Retinal pigment epithelial cell (primary cell): ENCODE measurements around the gene PGLYRP3.
"Not testable (repeated sequence)": the region's sequence is repeated elsewhere in the genome, so short reads cannot be mapped to it uniquely, and the experiment has no call there.

Experiments
- DNase-seq: peaks from one replicate; pipeline ENCODE4 v3.0.0-alpha.2; 2010; ENCODE audit warnings: low read depth
- H3K4me3 ChIP-seq: 2 replicates; pipeline ENCODE4 v1.5.1; 2011; ENCODE audit warnings: mild to moderate bottlenecking, low read length, control low read depth, moderate library complexity
- TF ChIP-seq, protein P1 (sequence below): conservative IDR thresholded peaks from 2 replicates; pipeline ENCODE4 v1.5.1; 2011; ENCODE audit warnings: low read depth, low read length, control low read depth, inconsistent platforms

Gene PGLYRP3

DNA sequence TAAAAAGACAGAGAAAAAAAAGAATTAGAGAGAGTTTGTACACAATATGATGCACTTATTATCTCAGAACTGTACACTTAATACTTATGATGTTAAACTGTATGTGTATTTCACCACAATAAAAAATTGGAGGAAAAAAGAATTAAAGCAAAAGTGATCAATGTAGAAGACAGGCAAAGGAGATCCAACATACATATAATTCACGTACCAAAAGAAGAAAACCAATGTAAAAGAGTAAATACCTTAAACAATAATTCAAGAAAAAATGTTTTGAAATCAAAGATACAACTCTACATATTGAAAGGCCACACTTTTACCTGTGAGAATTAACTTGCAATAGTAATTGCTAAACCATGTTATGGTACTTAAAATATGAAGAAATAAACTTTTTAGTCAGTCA is 9.8 kb upstream of the PGLYRP3 start:
- DNase-seq: no peak
- no peak overlapping the region for H3K4me3 ChIP-seq
- TF ChIP-seq, protein P1, sequence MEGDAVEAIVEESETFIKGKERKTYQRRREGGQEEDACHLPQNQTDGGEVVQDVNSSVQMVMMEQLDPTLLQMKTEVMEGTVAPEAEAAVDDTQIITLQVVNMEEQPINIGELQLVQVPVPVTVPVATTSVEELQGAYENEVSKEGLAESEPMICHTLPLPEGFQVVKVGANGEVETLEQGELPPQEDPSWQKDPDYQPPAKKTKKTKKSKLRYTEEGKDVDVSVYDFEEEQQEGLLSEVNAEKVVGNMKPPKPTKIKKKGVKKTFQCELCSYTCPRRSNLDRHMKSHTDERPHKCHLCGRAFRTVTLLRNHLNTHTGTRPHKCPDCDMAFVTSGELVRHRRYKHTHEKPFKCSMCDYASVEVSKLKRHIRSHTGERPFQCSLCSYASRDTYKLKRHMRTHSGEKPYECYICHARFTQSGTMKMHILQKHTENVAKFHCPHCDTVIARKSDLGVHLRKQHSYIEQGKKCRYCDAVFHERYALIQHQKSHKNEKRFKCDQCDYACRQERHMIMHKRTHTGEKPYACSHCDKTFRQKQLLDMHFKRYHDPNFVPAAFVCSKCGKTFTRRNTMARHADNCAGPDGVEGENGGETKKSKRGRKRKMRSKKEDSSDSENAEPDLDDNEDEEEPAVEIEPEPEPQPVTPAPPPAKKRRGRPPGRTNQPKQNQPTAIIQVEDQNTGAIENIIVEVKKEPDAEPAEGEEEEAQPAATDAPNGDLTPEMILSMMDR: no peak

DNA sequence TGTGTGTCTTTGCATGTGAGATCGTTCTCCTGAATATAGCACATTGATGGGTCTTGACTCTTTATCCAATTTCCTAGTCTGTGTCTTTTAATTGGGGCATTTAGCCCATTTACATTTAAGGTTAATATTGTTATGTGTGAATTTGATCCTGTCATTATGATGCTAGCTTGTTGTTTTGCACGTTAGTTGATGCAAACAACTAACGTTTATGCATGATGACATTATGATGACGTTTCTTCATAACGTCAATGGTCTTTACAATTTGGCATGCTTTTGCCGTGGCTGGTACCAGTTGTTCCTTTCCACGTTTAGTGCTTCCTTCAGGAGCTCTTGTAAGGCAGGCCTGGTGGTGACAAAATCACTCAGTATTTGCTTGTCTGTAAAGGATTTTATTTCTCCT is 5.4 kb upstream of the PGLYRP3 start:
- DNase-seq, H3K4me3 ChIP-seq: not testable (repeated sequence)

DNA sequence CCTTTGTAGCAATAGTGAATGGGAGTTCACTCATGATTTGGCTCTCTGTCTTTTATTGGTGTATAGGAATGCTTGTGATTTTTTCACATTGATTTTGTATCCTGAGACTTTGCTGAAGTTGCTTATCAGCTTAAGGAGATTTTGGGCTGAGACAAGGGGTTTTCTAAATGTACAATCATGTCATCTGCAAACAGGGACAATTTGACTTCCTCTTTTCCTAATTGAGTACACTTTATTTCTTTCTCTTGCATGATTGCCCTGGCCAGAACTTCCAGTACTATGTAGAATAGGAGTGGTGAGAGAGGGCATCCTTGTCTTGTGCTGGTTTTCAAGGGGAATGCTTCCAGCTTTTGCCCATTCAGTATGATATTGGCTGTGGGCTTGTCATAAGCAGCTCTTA is 3.3 kb upstream of the PGLYRP3 start:
- DNase-seq, H3K4me3 ChIP-seq: not testable (repeated sequence)

DNA sequence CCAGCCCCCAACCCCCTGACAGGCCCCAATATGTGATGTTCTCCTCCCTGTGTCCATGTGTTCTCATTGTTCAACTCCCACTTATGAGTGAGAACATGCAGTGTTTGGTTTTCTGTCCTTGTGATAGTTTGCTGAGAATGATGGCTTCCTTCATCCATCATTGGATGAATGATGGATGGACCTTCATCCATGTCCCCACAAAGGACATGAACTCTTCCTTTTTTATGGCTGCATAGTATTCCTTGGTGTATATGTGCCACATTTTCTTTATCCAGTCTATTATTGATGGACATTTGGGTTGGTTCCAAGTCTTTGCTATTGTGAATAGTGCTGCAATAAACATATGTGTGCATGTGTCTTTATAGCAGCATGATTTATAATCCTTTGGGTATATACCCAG is 1.6 kb upstream of the PGLYRP3 start:
- H3K4me3 ChIP-seq, DNase-seq: not testable (repeated sequence)

DNA sequence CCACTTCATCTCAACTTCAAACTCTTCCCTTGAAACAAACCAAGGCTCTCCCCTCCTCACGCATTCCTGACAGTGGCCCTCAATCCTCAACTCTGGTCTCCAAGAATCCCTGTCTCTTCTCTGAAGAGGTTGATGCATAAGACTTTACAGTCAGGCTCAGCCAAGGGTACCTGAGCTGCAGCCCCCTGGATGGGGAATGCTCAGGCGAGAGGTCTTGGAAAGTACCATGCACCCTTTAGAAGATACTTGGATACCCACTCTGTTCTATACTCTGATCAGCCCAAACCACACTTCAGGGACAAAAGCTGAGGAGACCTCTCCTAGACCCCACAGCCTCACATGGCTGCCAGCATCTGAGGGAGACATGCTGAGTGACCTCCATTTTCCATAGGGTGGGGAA is 536 bp upstream of the PGLYRP3 start:
- no peak for DNase-seq
- TF ChIP-seq, protein P1: no peak
- H3K4me3 ChIP-seq: no peak overlapping the region

DNA sequence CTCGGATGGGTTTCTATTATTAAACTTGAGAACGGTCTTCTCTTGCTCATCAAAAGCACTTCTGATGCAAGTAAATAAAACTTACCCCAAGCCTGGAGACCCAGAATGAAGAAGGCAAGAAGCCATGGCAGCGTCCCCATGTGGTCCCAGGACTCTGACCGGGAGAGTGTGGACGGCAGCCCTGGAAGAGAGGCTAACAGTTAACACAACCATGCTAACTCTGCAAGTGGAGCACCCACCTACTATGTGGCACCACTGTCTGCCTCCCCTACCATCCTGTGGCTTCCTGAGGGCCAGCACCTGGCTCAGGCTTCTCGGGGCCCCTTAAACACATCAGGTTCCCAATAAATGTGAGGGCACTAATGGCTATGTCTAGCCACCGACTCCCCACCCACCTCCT is 2.2 kb downstream of the PGLYRP3 start:
- no peak for DNase-seq
- no peak overlapping the region for H3K4me3 ChIP-seq
- TF ChIP-seq, protein P1: no peak

DNA sequence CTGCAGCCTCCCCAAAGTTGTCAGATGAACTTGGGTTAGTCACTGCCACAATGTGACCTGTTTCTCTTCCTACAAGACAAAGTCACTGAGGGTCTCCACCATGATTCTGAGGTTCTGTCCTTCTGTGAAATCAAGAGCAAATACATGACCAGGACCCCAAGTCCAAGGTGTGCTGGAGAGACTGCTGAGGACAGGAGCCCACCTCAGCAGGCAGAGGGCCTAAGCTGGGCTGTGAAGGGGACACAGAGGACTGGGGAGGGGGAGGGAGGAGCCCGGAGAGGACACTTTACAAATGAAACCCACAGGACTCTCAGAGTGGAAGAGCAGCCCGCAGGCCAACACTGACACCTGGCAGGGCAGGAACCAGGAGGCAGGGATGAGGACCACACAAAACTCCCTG is 3.3 kb downstream of the PGLYRP3 start:
- TF ChIP-seq, protein P1: no peak
- H3K4me3 ChIP-seq: no peak overlapping the region
- DNase-seq: no peak

DNA sequence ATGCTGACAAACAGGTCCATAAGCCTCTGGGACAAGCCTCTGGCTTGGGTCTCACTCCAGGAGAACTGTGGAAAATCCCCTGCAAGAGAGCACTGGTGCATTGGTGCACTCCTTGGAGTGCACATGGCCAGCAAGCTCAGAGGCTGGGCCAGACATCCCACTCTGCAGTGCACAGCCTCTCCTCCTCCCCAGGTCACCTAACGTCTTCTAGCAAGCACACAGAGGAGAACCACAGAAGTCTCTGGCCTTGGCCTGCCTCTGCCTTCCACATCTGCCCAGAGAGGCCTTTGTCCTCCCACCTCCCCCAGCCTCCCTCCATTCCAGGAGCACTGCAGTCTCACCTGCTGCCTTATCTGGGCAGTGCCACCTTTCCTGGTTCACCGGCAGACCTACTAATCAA is 4.2 kb downstream of the PGLYRP3 start:
- TF ChIP-seq, protein P1: no peak
- DNase-seq: no peak
- H3K4me3 ChIP-seq: no peak overlapping the region

DNA sequence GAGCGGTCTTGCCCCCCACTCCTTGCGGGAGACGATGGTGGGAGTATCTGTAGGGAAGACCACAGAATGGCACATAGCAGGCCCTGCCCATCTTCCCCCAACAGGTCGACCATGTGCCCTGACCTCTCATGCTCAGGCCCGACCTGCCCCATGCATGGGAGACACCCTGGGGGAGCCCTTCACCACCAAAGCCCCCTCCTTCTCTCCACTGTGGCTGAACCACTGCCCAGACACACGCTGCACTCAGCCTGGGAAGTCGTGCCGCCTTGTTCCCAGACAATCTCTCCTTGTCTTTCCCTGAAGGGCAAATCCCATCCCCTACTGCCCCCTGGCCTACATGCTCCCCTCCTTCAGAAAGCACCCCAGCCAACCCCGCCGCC is 5.5 kb downstream of the PGLYRP3 start:
- no peak overlapping the region for H3K4me3 ChIP-seq
- DNase-seq: no peak
- TF ChIP-seq, protein P1: no peak
